HepG2 (cell line): Measurements from ENCODE around the gene RABIF. TPM values are rescaled to one million over a fixed set of nuclear protein-coding genes. Genes with fewer than 3 reads are reported as not detected.
A peak's percentile ranks its signal among the peaks of the same experiment; 100 is the strongest.

Experiments
- ATAC-seq: fragments of 200-7000 bp; cut with Tn5 transposase; 3 replicates; pipeline ENCODE4 v1.9.1; 2020; ENCODE audit warnings: mild to moderate bottlenecking, moderate library complexity
- BruUV-seq: library from RNA; stranded (reverse); fragments of 400-500 nt; replicated peaks from 2 replicates; lab custom pipeline; 2021; lab: Mats Ljungman, UMichigan
- CTCF ChIA-PET: fragments of 300-600 bp; formaldehyde crosslinking; extraction: SDS; loops from one replicate; lab custom pipeline; 2021; ENCODE audit warnings: low total read pairs, inconsistent platforms, low intra/inter-chr PET ratio; lab: Yijun Ruan, JAX
- POLR2A ChIA-PET: fragments of 350-600 bp; sonication (Branson Sonifier 250); formaldehyde crosslinking; loops from one replicate; lab custom pipeline; 2020; ENCODE audit warnings: antibody characterized with exemption, inconsistent platforms; lab: Yijun Ruan, JAX
- DNase-seq: peaks from one replicate; pipeline ENCODE4 v3.0.0-alpha.2; 2015; ENCODE audit warnings: low spot score
- FAIRE-seq: peaks from 3 replicates; lab custom pipeline; 2011; peaks lifted over from hg19 to GRCh38; lab: Jason Lieb, UNC
- H2AFZ ChIP-seq: one replicate; pipeline ENCODE4 v1.6.1; 2011; ENCODE audit warnings: low read length, inconsistent platforms
- H3K27ac ChIP-seq: fragments of 300-600 bp; 3 replicates; pipeline ENCODE4 v1.8.0; 2011; ENCODE audit warnings: mixed run types, mild to moderate bottlenecking, mixed read lengths, low read length, inconsistent platforms; ENCODE audit not compliant: insufficient read depth; ENCODE audit errors: extremely low read length
- H3K27me3 ChIP-seq, 2 experiments: fragments of 200-600 bp in 1 of 2; 2 replicates in 1 of 2; 3 replicates in 1 of 2; pipeline versions ENCODE4 v1.6.0 to v1.8.0; 2011; ENCODE audit warnings: low read length in 2 of 2, mild to moderate bottlenecking in 2 of 2, moderate library complexity in 2 of 2, inconsistent platforms in 1 of 2; ENCODE audit not compliant: insufficient read depth in 2 of 2, control insufficient read depth in 1 of 2
- H3K36me3 ChIP-seq, 2 experiments: fragments of 200-600 bp in 1 of 2; replicated peaks in 1 of 2; 2 replicates in 1 of 2; 3 replicates in 1 of 2; pipeline versions ENCODE4 v1.5.1 to v1.8.0; 2011; ENCODE audit warnings: low read length in 2 of 2, inconsistent platforms in 1 of 2; ENCODE audit not compliant: insufficient read depth in 2 of 2, control insufficient read depth in 1 of 2
- H3K4me1 ChIP-seq: 2 replicates; pipeline ENCODE4 v1.5.1; 2012; ENCODE audit warnings: low read length, inconsistent platforms; ENCODE audit not compliant: insufficient read depth
- H3K4me2 ChIP-seq: 2 replicates; pipeline ENCODE4 v1.6.0; 2011; ENCODE audit warnings: low read depth, low read length, inconsistent platforms
- H3K4me3 ChIP-seq, 3 experiments: fragments of 200-600 bp in 1 of 3; sonication (generic), shearing (Covaris generic) in 1 of 3; replicated peaks in 1 of 3; 2 replicates each; pipeline ENCODE4 v1.5.1; 2011 to 2016; ENCODE audit warnings: low read length in 3 of 3, inconsistent platforms in 2 of 3, low read depth in 2 of 3, mild to moderate bottlenecking in 2 of 3, control low read depth in 1 of 3, mixed read lengths in 1 of 3; ENCODE audit not compliant: insufficient read depth in 1 of 3
- H3K79me2 ChIP-seq: one replicate; pipeline ENCODE4 v1.6.1; 2011; ENCODE audit warnings: low read length, inconsistent platforms; ENCODE audit not compliant: insufficient read depth
- H3K9ac ChIP-seq: 2 replicates; pipeline ENCODE4 v1.6.0; 2011; ENCODE audit warnings: mild to moderate bottlenecking, low read depth, low read length, inconsistent platforms; ENCODE audit not compliant: insufficient read depth
- H3K9me3 ChIP-seq: 2 replicates; pipeline ENCODE4 v1.5.1; 2012; ENCODE audit warnings: mild to moderate bottlenecking, low read length
- H4K20me1 ChIP-seq: 2 replicates; pipeline ENCODE4 v1.6.0; 2011; ENCODE audit warnings: inconsistent platforms, mild to moderate bottlenecking, low read length, moderate library complexity; ENCODE audit not compliant: insufficient read depth
- CENPT ChIP-seq: sonication (generic); formaldehyde crosslinking; IDR thresholded peaks from 2 replicates; pipeline ENCODE4 v1.8.0; 2022; ENCODE audit warnings: low read depth, mild to moderate bottlenecking, moderate library complexity, missing genetic modification reagents
- DR1 ChIP-seq: sonication (generic); formaldehyde crosslinking; IDR thresholded peaks from 2 replicates; pipeline ENCODE4 v1.8.0; 2021; ENCODE audit warnings: mild to moderate bottlenecking, missing genetic modification reagents, inconsistent platforms
- HDAC6 ChIP-seq: fragments of 200-600 bp; sonication (generic); IDR thresholded peaks from 2 replicates; pipeline ENCODE4 v1.7.0; 2017; ENCODE audit warnings: mild to moderate bottlenecking, antibody characterized with exemption, low read length, low read depth
- MAFG ChIP-seq: sonication (generic); formaldehyde crosslinking; IDR thresholded peaks from 2 replicates; pipeline ENCODE4 v1.5.1; 2020; ENCODE audit warnings: mild to moderate bottlenecking, missing genetic modification reagents
- NFAT5 ChIP-seq: sonication (generic); formaldehyde crosslinking; IDR thresholded peaks from 2 replicates; pipeline ENCODE4 v1.4.0; 2020; ENCODE audit warnings: missing genetic modification reagents
- REL ChIP-seq: sonication (generic); formaldehyde crosslinking; conservative IDR thresholded peaks from 2 replicates; pipeline ENCODE4 v1.8.0; 2022; ENCODE audit warnings: mild to moderate bottlenecking, missing genetic modification reagents, moderate library complexity
- TAF15 ChIP-seq: fragments of 200-400 bp; formaldehyde crosslinking; IDR thresholded peaks from one replicate; pipeline ENCODE4 v1.6.1; 2018; ENCODE audit warnings: mild to moderate bottlenecking, low read depth, low read length; ENCODE audit not compliant: poor library complexity, severe bottlenecking
- ZFP62 ChIP-seq: sonication (generic); formaldehyde crosslinking; IDR thresholded peaks from 2 replicates; pipeline ENCODE4 v1.4.0; 2020; ENCODE audit warnings: missing genetic modification reagents
- ZNF101 ChIP-seq: sonication (generic); formaldehyde crosslinking; IDR thresholded peaks from 2 replicates; pipeline ENCODE4 v1.4.0; 2020; ENCODE audit warnings: mild to moderate bottlenecking, low read depth, missing genetic modification reagents, borderline replicate concordance
- ZNF121 ChIP-seq: sonication (generic); formaldehyde crosslinking; IDR thresholded peaks from 2 replicates; pipeline ENCODE4 v1.5.0; 2020; ENCODE audit warnings: mild to moderate bottlenecking, missing genetic modification reagents
- ZNF367 ChIP-seq: sonication (generic); formaldehyde crosslinking; IDR thresholded peaks from 2 replicates; pipeline ENCODE4 v1.4.0; 2020; ENCODE audit warnings: missing genetic modification reagents, borderline replicate concordance
- ZNF550 ChIP-seq: sonication (generic); formaldehyde crosslinking; IDR thresholded peaks from 2 replicates; pipeline ENCODE4 v1.4.0; 2020; ENCODE audit warnings: mild to moderate bottlenecking, missing genetic modification reagents, borderline replicate concordance
- ZNF770 ChIP-seq: sonication (generic); formaldehyde crosslinking; IDR thresholded peaks from 2 replicates; pipeline ENCODE4 v1.5.0; 2020; ENCODE audit warnings: mild to moderate bottlenecking, missing genetic modification reagents
- ZSCAN20 ChIP-seq: sonication (generic); formaldehyde crosslinking; IDR thresholded peaks from 2 replicates; pipeline ENCODE4 v1.4.0; 2020; ENCODE audit warnings: missing genetic modification reagents, mild to moderate bottlenecking, borderline replicate concordance
- WGBS: methylation state at CpG from one replicate; pipeline ENCODE4 v1.1.6; 2017; ENCODE audit warnings: low lambda C conversion rate; 5-methylcytosine and 5-hydroxymethylcytosine counted together
- in situ Hi-C: cut with HindIII; loops from 2 replicates; pipeline ENCODE4 v1.10.0; 2017; ENCODE audit warnings: low pct_unique_long_range_greater_than_20kb; ENCODE audit not compliant: extremely low pct_ligation_motif_present
- intact Hi-C: fragments of 100-400 bp; cut with micrococcal nuclease; formaldehyde crosslinking; loops from one replicate; pipeline ENCODE4 v1.10.0; 2022; ENCODE audit not compliant: unreplicated experiment
- polyA plus RNA-seq, 8 experiments: library from polyadenylated mRNA; depleted of rRNA in 3 of 8; stranded (reverse) in 7 of 8; unstranded in 1 of 8; fragments of >200 nt; fragmentation: Illumina TruSeq in 4 of 8; extraction: Trizol in 4 of 8; gene quantifications; 2 replicates each; pipeline versions ENCODE4 v1.2.1 to v1.2.3, GENCODE V29; 2011 to 2016; ENCODE audit warnings: low read depth in 4 of 8, missing spikeins in 1 of 8, mixed read lengths in 1 of 8; ENCODE audit not compliant: insufficient read depth in 1 of 8
- total RNA-seq, 5 experiments: library from RNA; depleted of rRNA; stranded (reverse); fragments of >200 nt; fragmentation: Illumina TruSeq; extraction: Trizol; gene quantifications; 2 replicates each; pipeline ENCODE4 v1.2.3, GENCODE V29; 2016; ENCODE audit warnings: low read depth in 1 of 5
- TF ChIP-seq, protein P1 (sequence below): IDR thresholded peaks from 2 replicates; pipeline ENCODE4 v1.6.1; 2016; ENCODE audit warnings: missing genetic modification reagents, missing compliant biosample characterization
- TF ChIP-seq, protein P2 (sequence below): IDR thresholded peaks from 2 replicates; pipeline ENCODE4 v1.6.1; 2012; ENCODE audit warnings: inconsistent platforms

The RABIF gene
- total and polyA plus RNA-seq, 2 of the 13 experiments (the other 11 are each of a cell fraction or from before 2014, with no cell fraction given): 7.6 to 8.3 TPM

DNA sequence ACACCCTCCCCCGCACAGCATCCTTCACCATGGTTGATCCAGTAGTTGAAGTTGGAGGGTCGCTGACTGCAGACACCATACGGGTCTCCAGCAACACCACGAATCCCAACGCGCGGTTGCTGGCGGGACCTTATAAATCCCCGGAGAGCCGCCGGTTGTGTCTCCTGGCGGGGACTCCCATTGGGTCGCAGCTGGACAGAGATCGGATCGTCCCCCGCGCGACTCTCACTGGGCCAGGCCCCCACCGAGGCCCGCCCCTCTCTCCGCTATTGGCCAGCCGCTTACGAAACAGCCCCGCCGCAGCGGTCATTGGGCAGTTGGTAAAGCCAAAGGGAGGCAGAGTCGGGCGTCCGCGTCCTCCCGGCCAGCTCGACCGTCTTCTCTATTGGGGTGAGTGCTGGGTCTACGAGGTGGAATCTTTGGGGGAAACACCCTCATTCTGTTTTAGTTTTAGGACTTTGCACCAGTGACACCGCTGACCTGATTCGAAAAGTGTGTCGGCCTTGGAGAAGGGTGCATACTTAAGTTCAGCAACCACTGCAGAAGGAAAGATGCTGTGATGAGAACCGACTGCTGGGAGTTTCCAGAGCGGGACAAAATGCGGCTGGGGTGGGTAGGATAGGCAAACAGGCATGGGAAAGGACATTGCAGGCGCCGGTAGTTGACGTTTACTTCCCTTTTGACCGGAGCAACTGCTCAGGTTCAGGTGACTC is 27.4 kb downstream of the RABIF start:
- Histone ChIP-seq H3K36me3 (no peaks in the 10 kb centered on the region), H3K4me1 (peaks cover 61% of the 10 kb centered on the region), H3K9ac (peak overlapping the region; percentile 78), H2AFZ (peak overlapping the region; percentile 80), H3K9me3 (no peaks in the 10 kb centered on the region), H4K20me1 (no peaks in the 10 kb centered on the region), H3K4me3 (peak overlapping the region; percentile 79 to 91 (median 83)), H3K4me2 (peak overlapping the region; percentile 94), H3K27me3 (no peaks in the 10 kb centered on the region; a peak in 1 of 5 replicates), H3K27ac (peak overlapping the region; percentile 95), H3K79me2 (peaks cover 10% of the 10 kb centered on the region)
- intact Hi-C loops: loop anchor here (2.0 to 5.0 kb wide), 2 partner anchors 51 to 66 kb away; partner anchors contain the start of genes KLHL12 and PCAT6
- in situ Hi-C loops: no loop called here
- BruUV-seq: no TSS peak
- CTCF ChIA-PET: no interaction called here
- 0% methylated on average over 18 of the region's 44 CpGs for WGBS
- peak; percentile 90 for ATAC-seq
- POLR2A ChIA-PET: interaction anchor here (0.6 to 5.1 kb wide), 18 partner anchors 10 to 145 kb away, joined by 3 to 74 read pairs (median 4); partner anchors contain the start of genes KDM5B, KLHL12, PCAT6 and RABIF
- peak; percentile 90 for DNase-seq
- FAIRE-seq: no peak
- TF ChIP-seq REL (no peak), ZSCAN20 (CRISPR knock-in tag) (no peak), ZNF121 (no peak; the same call in 1 of the 2 replicates), HDAC6 (no peak), ZNF550 (CRISPR knock-in tag) (no peak), CENPT (no peak), ZNF367 (CRISPR knock-in tag) (no peak), NFAT5 (no peak), ZFP62 (CRISPR knock-in tag) (no peak), MAFG (CRISPR knock-in tag) (no peak), DR1 (peak; percentile 85), ZNF770 (peak; percentile 75), TAF15 (peak; percentile 4), ZNF101 (CRISPR knock-in tag) (no peak)
- TF ChIP-seq, protein P1, sequence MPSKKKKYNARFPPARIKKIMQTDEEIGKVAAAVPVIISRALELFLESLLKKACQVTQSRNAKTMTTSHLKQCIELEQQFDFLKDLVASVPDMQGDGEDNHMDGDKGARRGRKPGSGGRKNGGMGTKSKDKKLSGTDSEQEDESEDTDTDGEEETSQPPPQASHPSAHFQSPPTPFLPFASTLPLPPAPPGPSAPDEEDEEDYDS: peak; percentile 91
- TF ChIP-seq, protein P2, sequence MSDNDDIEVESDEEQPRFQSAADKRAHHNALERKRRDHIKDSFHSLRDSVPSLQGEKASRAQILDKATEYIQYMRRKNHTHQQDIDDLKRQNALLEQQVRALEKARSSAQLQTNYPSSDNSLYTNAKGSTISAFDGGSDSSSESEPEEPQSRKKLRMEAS: peak; percentile 41
